SK-N-SH treated with all-trans-retinoic acid at 6 μM for 48 hours (cell line): ENCODE data around the gene HS3ST5.
A peak's percentile ranks its signal among the peaks of the same experiment; 100 is the strongest.

ENCODE experiments used
- ATAC-seq: fragments of 200-7000 bp; cut with Tn5 transposase; 3 replicates; pipeline ENCODE4 v1.9.1; 2020; ENCODE audit warnings: mild to moderate bottlenecking, moderate library complexity
- ARNTL ChIP-seq: fragments of 450-650 bp; formaldehyde crosslinking; IDR thresholded peaks from 2 replicates; pipeline ENCODE4 v1.5.0; 2020; ENCODE audit warnings: low read depth, mild to moderate bottlenecking, moderate library complexity, borderline replicate concordance
- BACH2 ChIP-seq: fragments of 250-450 bp; sonication (Bioruptor Pico); IDR thresholded peaks from 2 replicates; pipeline ENCODE4 v1.9.0; 2021; ENCODE audit warnings: mild to moderate bottlenecking, borderline replicate concordance
- CREB5 ChIP-seq: fragments of 250-450 bp; sonication (Bioruptor Pico); IDR thresholded peaks from 2 replicates; pipeline ENCODE4 v1.5.1; 2020; ENCODE audit warnings: low read depth, mild to moderate bottlenecking, moderate library complexity
- CSDC2 ChIP-seq: fragments of 250-450 bp; sonication (Bioruptor Pico); IDR thresholded peaks from 2 replicates; pipeline ENCODE4 v1.5.0; 2020; ENCODE audit warnings: mild to moderate bottlenecking, moderate library complexity
- ESRRG ChIP-seq: fragments of 250-450 bp; sonication (Bioruptor Pico); IDR thresholded peaks from 2 replicates; pipeline ENCODE4 v1.6.1; 2021; ENCODE audit warnings: mild to moderate bottlenecking
- ISL1 ChIP-seq: fragments of 250-450 bp; sonication (Bioruptor Pico); IDR thresholded peaks from 2 replicates; pipeline ENCODE4 v2.1.2; 2022; ENCODE audit warnings: mild to moderate bottlenecking, moderate library complexity
- OSR1 ChIP-seq: fragments of 250-450 bp; sonication (Bioruptor Pico); IDR thresholded peaks from 2 replicates; pipeline ENCODE4 v1.8.0; 2022; ENCODE audit warnings: moderate library complexity, mild to moderate bottlenecking, inconsistent platforms
- PATZ1 ChIP-seq: fragments of 250-450 bp; sonication (Bioruptor Pico); IDR thresholded peaks from 2 replicates; pipeline ENCODE4 v1.8.0; 2020; ENCODE audit warnings: mild to moderate bottlenecking, moderate library complexity, borderline replicate concordance
- POU6F1 ChIP-seq: fragments of 250-450 bp; sonication (Bioruptor Pico); IDR thresholded peaks from 2 replicates; pipeline ENCODE4 v1.8.0; 2021; ENCODE audit warnings: low read depth, mild to moderate bottlenecking, moderate library complexity, borderline replicate concordance
- RARB ChIP-seq: fragments of 250-450 bp; sonication (Bioruptor Pico); IDR thresholded peaks from 2 replicates; pipeline ENCODE4 v1.8.0; 2021; ENCODE audit warnings: mild to moderate bottlenecking, moderate library complexity
- SNAI2 ChIP-seq: fragments of 250-450 bp; sonication (Bioruptor Pico); IDR thresholded peaks from 2 replicates; pipeline ENCODE4 v1.5.0; 2020; ENCODE audit warnings: mild to moderate bottlenecking, moderate library complexity
- TCF4 ChIP-seq: fragments of 250-450 bp; sonication (Bioruptor Pico); IDR thresholded peaks from 2 replicates; pipeline ENCODE4 v1.8.0; 2021; ENCODE audit warnings: mild to moderate bottlenecking, moderate library complexity, borderline replicate concordance
- TOX ChIP-seq: fragments of 250-450 bp; sonication (Bioruptor Pico); IDR thresholded peaks from 2 replicates; pipeline ENCODE4 v1.8.0; 2021; ENCODE audit warnings: mild to moderate bottlenecking, moderate library complexity, borderline replicate concordance
- TSHZ2 ChIP-seq: fragments of 250-450 bp; sonication (Bioruptor Pico); IDR thresholded peaks from 2 replicates; pipeline ENCODE4 v1.5.0; 2020; ENCODE audit warnings: mild to moderate bottlenecking, moderate library complexity
- ZC3H10 ChIP-seq: fragments of 250-450 bp; sonication (Bioruptor Pico); IDR thresholded peaks from 2 replicates; pipeline ENCODE4 v1.5.1; 2021; ENCODE audit warnings: mild to moderate bottlenecking, moderate library complexity
- ZFP3 ChIP-seq: fragments of 250-450 bp; sonication (Bioruptor Pico); IDR thresholded peaks from 2 replicates; pipeline ENCODE4 v1.5.0; 2020; ENCODE audit warnings: mild to moderate bottlenecking, moderate library complexity
- ZFP30 ChIP-seq: fragments of 450-650 bp; formaldehyde crosslinking; IDR thresholded peaks from 2 replicates; pipeline ENCODE4 v1.5.0; 2022; ENCODE audit warnings: mild to moderate bottlenecking, moderate library complexity
- ZNF70 ChIP-seq: fragments of 450-650 bp; formaldehyde crosslinking; IDR thresholded peaks from 2 replicates; pipeline ENCODE4 v1.5.0; 2020; ENCODE audit warnings: mild to moderate bottlenecking, moderate library complexity
- ZNF8 ChIP-seq: fragments of 450-650 bp; formaldehyde crosslinking; IDR thresholded peaks from 2 replicates; pipeline ENCODE4 v1.5.0; 2020; ENCODE audit warnings: mild to moderate bottlenecking, moderate library complexity

Gene HS3ST5

GRCh38 chr6:114382406-114382805, 39.6 kb upstream of the HS3ST5 start (continued):
- no peak for TF ChIP-seq ZFP3 (CRISPR knock-in tag)
- no peak for TF ChIP-seq SNAI2 (CRISPR knock-in tag)
- no peak for TF ChIP-seq BACH2 (CRISPR knock-in tag)
- TF ChIP-seq CREB5 (CRISPR knock-in tag) = no peak
- no peak for TF ChIP-seq ARNTL (CRISPR knock-in tag)
- no peak for TF ChIP-seq RARB

- no peak for ATAC-seq
- TF ChIP-seq TSHZ2 (CRISPR knock-in tag) (no peak), ISL1 (CRISPR knock-in tag) (peak; percentile 58)
Observed at GRCh38 chr6:114377881-114378280, 35.1 kb upstream of the HS3ST5 start.

GRCh38 chr6:114376611-114377175, 33.9 kb upstream of the HS3ST5 start:
- no peak for ATAC-seq
- no peak for TF ChIP-seq TCF4 (CRISPR knock-in tag)
- no peak for TF ChIP-seq BACH2 (CRISPR knock-in tag)
- no peak for TF ChIP-seq TSHZ2 (CRISPR knock-in tag)
- no peak for TF ChIP-seq ZNF70
- no peak for TF ChIP-seq PATZ1
- no peak for TF ChIP-seq OSR1 (CRISPR knock-in tag)
- no peak for TF ChIP-seq ZFP30 (CRISPR knock-in tag)
- no peak for TF ChIP-seq ESRRG (CRISPR knock-in tag)
- TF ChIP-seq ZFP3 (CRISPR knock-in tag) = no peak
- no peak for TF ChIP-seq ISL1 (CRISPR knock-in tag)
- no peak for TF ChIP-seq RARB
- TF ChIP-seq ZC3H10 = no peak
- TF ChIP-seq TOX (CRISPR knock-in tag) = no peak
- TF ChIP-seq CSDC2 (CRISPR knock-in tag) = no peak
- no peak for TF ChIP-seq POU6F1 (CRISPR knock-in tag)
- TF ChIP-seq ZNF8 = no peak
